HepG2 (cell line): Measurements from ENCODE around the gene THBS1. TPM values are rescaled to one million over a fixed set of nuclear protein-coding genes. Genes with fewer than 3 reads are reported as not detected.

Experiments
- AHR ChIP-seq: IDR thresholded peaks from 2 replicates; pipeline ENCODE4 v1.6.1; 2018; ENCODE audit warnings: missing genetic modification reagents, missing compliant biosample characterization
- HOXA7 ChIP-seq: sonication (generic); formaldehyde crosslinking; IDR thresholded peaks from 2 replicates; pipeline ENCODE4 v1.8.1; 2022; ENCODE audit warnings: mild to moderate bottlenecking, missing genetic modification reagents, moderate library complexity
- NR2F2 ChIP-seq: IDR thresholded peaks from 2 replicates; pipeline ENCODE4 v1.6.1; 2012; ENCODE audit warnings: low read depth, inconsistent platforms, borderline replicate concordance
- ZMYM3 ChIP-seq: sonication (generic); formaldehyde crosslinking; IDR thresholded peaks from 2 replicates; pipeline ENCODE4 v1.5.1; 2020; ENCODE audit warnings: mild to moderate bottlenecking, missing genetic modification reagents
- ZNF776 ChIP-seq: sonication (generic); formaldehyde crosslinking; IDR thresholded peaks from 2 replicates; pipeline ENCODE4 v1.4.0; 2020; ENCODE audit warnings: mild to moderate bottlenecking, missing genetic modification reagents
- polyA plus RNA-seq, 8 experiments: library from polyadenylated mRNA; depleted of rRNA in 3 of 8; stranded (reverse) in 7 of 8; unstranded in 1 of 8; fragments of >200 nt; fragmentation: Illumina TruSeq in 4 of 8; extraction: Trizol in 4 of 8; gene quantifications; 2 replicates each; pipeline versions ENCODE4 v1.2.1 to v1.2.3, GENCODE V29; 2011 to 2016; ENCODE audit warnings: low read depth in 4 of 8, missing spikeins in 1 of 8, mixed read lengths in 1 of 8; ENCODE audit not compliant: insufficient read depth in 1 of 8
- total RNA-seq, 5 experiments: library from RNA; depleted of rRNA; stranded (reverse); fragments of >200 nt; fragmentation: Illumina TruSeq; extraction: Trizol; gene quantifications; 2 replicates each; pipeline ENCODE4 v1.2.3, GENCODE V29; 2016; ENCODE audit warnings: low read depth in 1 of 5
- TF ChIP-seq, protein P1 (sequence below): IDR thresholded peaks from 2 replicates; pipeline ENCODE4 v1.6.1; 2016; ENCODE audit warnings: low read depth, missing genetic modification reagents, missing compliant biosample characterization
- TF ChIP-seq, protein P2 (sequence below): IDR thresholded peaks from 2 replicates; pipeline ENCODE4 v1.6.1; 2012; ENCODE audit warnings: inconsistent platforms

Gene THBS1
- total and polyA plus RNA-seq, 2 of the 13 experiments (the other 11 are each of a cell fraction or from before 2014, with no cell fraction given), result 54.7 to 67.1 TPM

DNA sequence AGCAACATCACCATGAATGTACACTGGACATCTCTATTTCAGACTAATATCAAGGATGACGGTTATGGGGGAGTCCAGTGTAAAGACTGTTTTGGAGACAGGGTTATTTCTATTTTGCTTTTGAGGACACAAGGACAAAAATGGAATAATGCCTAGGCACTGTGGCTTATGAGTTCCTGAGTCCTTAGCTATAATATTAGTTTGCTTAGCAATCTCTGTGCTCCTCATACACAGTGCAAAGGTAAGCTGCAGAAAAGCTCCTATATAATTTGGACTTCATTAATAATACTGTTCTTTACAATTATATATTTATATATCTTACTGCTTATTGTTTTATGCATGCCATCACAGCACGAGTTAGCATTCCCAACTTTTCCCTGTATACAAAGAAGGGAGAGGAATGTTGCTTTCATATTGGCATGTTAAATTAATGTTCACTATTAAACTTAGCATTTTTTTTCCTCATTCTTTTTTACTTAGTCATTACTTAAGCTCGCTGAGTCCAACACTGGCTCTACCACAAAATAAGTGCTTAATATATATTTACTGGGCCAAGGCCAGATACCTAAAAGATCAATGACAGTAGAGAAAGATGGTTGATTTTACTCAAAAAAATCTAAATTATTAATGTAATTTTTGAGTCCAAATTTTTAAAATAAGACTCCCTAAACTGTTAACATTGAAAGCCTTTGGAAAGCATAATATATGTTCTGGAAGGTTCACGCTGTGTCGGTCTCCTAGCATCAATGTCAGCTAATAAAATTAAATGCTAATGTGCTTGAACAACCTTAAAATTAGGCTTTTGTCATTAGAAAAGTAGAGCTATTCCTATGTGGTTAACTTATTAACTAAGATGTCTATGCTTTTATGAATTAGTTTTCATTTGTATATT lies 13.8 kb downstream of the THBS1 start (continued):
- TF ChIP-seq, protein P1, sequence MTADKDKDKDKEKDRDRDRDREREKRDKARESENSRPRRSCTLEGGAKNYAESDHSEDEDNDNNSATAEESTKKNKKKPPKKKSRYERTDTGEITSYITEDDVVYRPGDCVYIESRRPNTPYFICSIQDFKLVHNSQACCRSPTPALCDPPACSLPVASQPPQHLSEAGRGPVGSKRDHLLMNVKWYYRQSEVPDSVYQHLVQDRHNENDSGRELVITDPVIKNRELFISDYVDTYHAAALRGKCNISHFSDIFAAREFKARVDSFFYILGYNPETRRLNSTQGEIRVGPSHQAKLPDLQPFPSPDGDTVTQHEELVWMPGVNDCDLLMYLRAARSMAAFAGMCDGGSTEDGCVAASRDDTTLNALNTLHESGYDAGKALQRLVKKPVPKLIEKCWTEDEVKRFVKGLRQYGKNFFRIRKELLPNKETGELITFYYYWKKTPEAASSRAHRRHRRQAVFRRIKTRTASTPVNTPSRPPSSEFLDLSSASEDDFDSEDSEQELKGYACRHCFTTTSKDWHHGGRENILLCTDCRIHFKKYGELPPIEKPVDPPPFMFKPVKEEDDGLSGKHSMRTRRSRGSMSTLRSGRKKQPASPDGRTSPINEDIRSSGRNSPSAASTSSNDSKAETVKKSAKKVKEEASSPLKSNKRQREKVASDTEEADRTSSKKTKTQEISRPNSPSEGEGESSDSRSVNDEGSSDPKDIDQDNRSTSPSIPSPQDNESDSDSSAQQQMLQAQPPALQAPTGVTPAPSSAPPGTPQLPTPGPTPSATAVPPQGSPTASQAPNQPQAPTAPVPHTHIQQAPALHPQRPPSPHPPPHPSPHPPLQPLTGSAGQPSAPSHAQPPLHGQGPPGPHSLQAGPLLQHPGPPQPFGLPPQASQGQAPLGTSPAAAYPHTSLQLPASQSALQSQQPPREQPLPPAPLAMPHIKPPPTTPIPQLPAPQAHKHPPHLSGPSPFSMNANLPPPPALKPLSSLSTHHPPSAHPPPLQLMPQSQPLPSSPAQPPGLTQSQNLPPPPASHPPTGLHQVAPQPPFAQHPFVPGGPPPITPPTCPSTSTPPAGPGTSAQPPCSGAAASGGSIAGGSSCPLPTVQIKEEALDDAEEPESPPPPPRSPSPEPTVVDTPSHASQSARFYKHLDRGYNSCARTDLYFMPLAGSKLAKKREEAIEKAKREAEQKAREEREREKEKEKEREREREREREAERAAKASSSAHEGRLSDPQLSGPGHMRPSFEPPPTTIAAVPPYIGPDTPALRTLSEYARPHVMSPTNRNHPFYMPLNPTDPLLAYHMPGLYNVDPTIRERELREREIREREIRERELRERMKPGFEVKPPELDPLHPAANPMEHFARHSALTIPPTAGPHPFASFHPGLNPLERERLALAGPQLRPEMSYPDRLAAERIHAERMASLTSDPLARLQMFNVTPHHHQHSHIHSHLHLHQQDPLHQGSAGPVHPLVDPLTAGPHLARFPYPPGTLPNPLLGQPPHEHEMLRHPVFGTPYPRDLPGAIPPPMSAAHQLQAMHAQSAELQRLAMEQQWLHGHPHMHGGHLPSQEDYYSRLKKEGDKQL, result no peak
- TF ChIP-seq ZMYM3, result no peak
- no peak for TF ChIP-seq ZNF776 (CRISPR knock-in tag)
- TF ChIP-seq HOXA7, result no peak
- TF ChIP-seq, protein P2, sequence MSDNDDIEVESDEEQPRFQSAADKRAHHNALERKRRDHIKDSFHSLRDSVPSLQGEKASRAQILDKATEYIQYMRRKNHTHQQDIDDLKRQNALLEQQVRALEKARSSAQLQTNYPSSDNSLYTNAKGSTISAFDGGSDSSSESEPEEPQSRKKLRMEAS, result no peak
- no peak for TF ChIP-seq AHR (CRISPR knock-in tag)
- no peak for TF ChIP-seq NR2F2
